Medulla oblongata (tissue), 1 donor: ENCODE results near the gene PFKL.
"Not testable (repeated sequence)": the region's sequence is repeated elsewhere in the genome, so short reads cannot be mapped to it uniquely, and the experiment has no call there.

ENCODE experiments used
- DNase-seq: peaks from one replicate; pipeline ENCODE4 v3.0.0-alpha.2; 2015; ENCODE audit errors: extremely low spot score

The PFKL gene

GRCh38 chr21:44294391-44295162 is 5.3 kb upstream of the PFKL start:
- peak; percentile 31 for DNase-seq

GRCh38 chr21:44295163-44295573 is 4.7 kb upstream of the PFKL start:
- no peak for DNase-seq

GRCh38 chr21:44295646-44296045 is 4.2 kb upstream of the PFKL start:
- DNase-seq, result no peak

GRCh38 chr21:44296103-44296519 is 3.7 kb upstream of the PFKL start:
- DNase-seq, result no peak

GRCh38 chr21:44296916-44297315 is 2.9 kb upstream of the PFKL start:
- DNase-seq, result no peak

- peak; percentile 94 for DNase-seq
Observed at GRCh38 chr21:44297525-44298290, 2.1 kb upstream of the PFKL start.

GRCh38 chr21:44298301-44298700 is 1.6 kb upstream of the PFKL start:
- DNase-seq, result no peak

GRCh38 chr21:44299085-44299457 is 782 bp upstream of the PFKL start:
- DNase-seq, result no peak

- peak; percentile 55 for DNase-seq
Observed at GRCh38 chr21:44300262-44300959, 558 bp downstream of the PFKL start.

- no peak for DNase-seq
Observed at GRCh38 chr21:44301141-44301540, 1.3 kb downstream of the PFKL start.

- DNase-seq, result no peak
Observed at GRCh38 chr21:44301961-44302406, 2.1 kb downstream of the PFKL start.

GRCh38 chr21:44302573-44303401 is 2.9 kb downstream of the PFKL start:
- not testable (repeated sequence) for DNase-seq

- DNase-seq, result no peak
Observed at GRCh38 chr21:44303490-44303981, 3.7 kb downstream of the PFKL start.

- peak; percentile 81 for DNase-seq
Observed at GRCh38 chr21:44304011-44304616, 4.3 kb downstream of the PFKL start.

GRCh38 chr21:44304877-44305293 is 5.0 kb downstream of the PFKL start:
- DNase-seq, result peak; percentile 81

GRCh38 chr21:44305691-44306090 is 5.8 kb downstream of the PFKL start:
- peak; percentile 67 for DNase-seq

GRCh38 chr21:44306936-44307704 is 7.3 kb downstream of the PFKL start:
- DNase-seq, result no peak

- no peak for DNase-seq
Observed at GRCh38 chr21:44310628-44311507, 11.0 kb downstream of the PFKL start.

GRCh38 chr21:44312089-44312488 is 12.2 kb downstream of the PFKL start:
- DNase-seq, result no peak
